ENCODE results near the gene RSAD1. TPM values are rescaled to one million over a fixed set of nuclear protein-coding genes. Genes with fewer than 3 reads are reported as not detected.
A peak's percentile ranks its signal among the peaks of the same experiment; 100 is the strongest.

RSAD1 gene
- 17.4 TPM for polyA plus RNA-seq (2013, experiment 1 of 2)
- 19.1 TPM for polyA plus RNA-seq (2013, experiment 2 of 2)

- Histone ChIP-seq H3K9me3 (ENCODE audit: insufficient read depth, low read depth, low read length) (no peaks in the 10 kb centered on the region), H3K27ac (ENCODE audit: low read depth, low read length) (peak within 1 kb of the TSS; percentile 8; the same call in 1 of the 2 replicates), H3K4me3 (ENCODE audit: low read length) (peak within 1 kb of the TSS; percentile 90), H3K27me3 (ENCODE audit: insufficient read depth, low read length) (peaks cover 23% of the 10 kb centered on the region; the same call in 1 of the 2 replicates), H3K9ac (ENCODE audit: low read depth, low read length) (peak within 1 kb of the TSS; percentile 64), H3K36me3 (ENCODE audit: insufficient read depth, low read length) (peaks cover 9% of the 10 kb centered on the region), H3K4me1 (ENCODE audit: insufficient read depth, low read length) (no peaks in the 10 kb centered on the region)
- 5% methylated on average over 75 of the region's 75 CpGs for WGBS
Observed at GRCh38 chr17:50478391-50479381, at the start of gene RSAD1. TSS of gene RSAD1 (plus strand) at chr17:50478860. CDS start at chr17:50478885, 25 bp downstream.

- WGBS, result 95% methylated on average over 3 of the region's 4 CpGs
Observed at GRCh38 chr17:50429793-50430192, 48.9 kb upstream of the RSAD1 start.

GRCh38 chr17:50430821-50431618, 47.6 kb upstream of the RSAD1 start:
- Histone ChIP-seq H3K9me3 (ENCODE audit: insufficient read depth, low read depth, low read length) (no peaks in the 10 kb centered on the region), H3K36me3 (ENCODE audit: insufficient read depth, low read length) (no peaks in the 10 kb centered on the region), H3K27ac (ENCODE audit: low read depth, low read length) (no peak overlapping the region), H3K4me1 (ENCODE audit: insufficient read depth, low read length) (peaks cover 9% of the 10 kb centered on the region; the same call in 1 of the 2 replicates), H3K4me3 (ENCODE audit: low read length) (no peak overlapping the region), H3K9ac (ENCODE audit: low read depth, low read length) (no peak overlapping the region), H3K27me3 (ENCODE audit: insufficient read depth, low read length) (no peaks in the 10 kb centered on the region)
- 76% methylated on average over 3 of the region's 4 CpGs for WGBS

More at GRCh38 chr17:50429793-50430192, 48.9 kb upstream of the RSAD1 start:
- Histone ChIP-seq H3K9me3 (ENCODE audit: insufficient read depth, low read depth, low read length) (no peaks in the 10 kb centered on the region), H3K4me3 (ENCODE audit: low read length) (no peak overlapping the region), H3K9ac (ENCODE audit: low read depth, low read length) (no peak overlapping the region), H3K36me3 (ENCODE audit: insufficient read depth, low read length) (no peaks in the 10 kb centered on the region), H3K27me3 (ENCODE audit: insufficient read depth, low read length) (peaks cover 10% of the 10 kb centered on the region), H3K4me1 (ENCODE audit: insufficient read depth, low read length) (peaks cover 11% of the 10 kb centered on the region; the same call in 1 of the 2 replicates), H3K27ac (ENCODE audit: low read depth, low read length) (no peak overlapping the region)

- Histone ChIP-seq H3K9ac (ENCODE audit: low read depth, low read length) (no peak overlapping the region), H3K9me3 (ENCODE audit: insufficient read depth, low read depth, low read length) (no peaks in the 10 kb centered on the region), H3K27ac (ENCODE audit: low read depth, low read length) (no peak overlapping the region), H3K4me3 (ENCODE audit: low read length) (no peak overlapping the region), H3K27me3 (ENCODE audit: insufficient read depth, low read length) (no peaks in the 10 kb centered on the region), H3K36me3 (ENCODE audit: insufficient read depth, low read length) (no peaks in the 10 kb centered on the region), H3K4me1 (ENCODE audit: insufficient read depth, low read length) (peaks cover under 1% of the 10 kb centered on the region; the same call in 1 of the 2 replicates)
- WGBS, result 76% methylated on average over 4 of the region's 4 CpGs
Observed at GRCh38 chr17:50432125-50432762, 46.4 kb upstream of the RSAD1 start.

GRCh38 chr17:50437409-50437808, 41.3 kb upstream of the RSAD1 start:
- 94% methylated on average over 4 of the region's 4 CpGs for WGBS
- no peaks in the 10 kb centered on the region for H3K4me1 ChIP-seq (ENCODE audit: insufficient read depth, low read length)
- no peaks in the 10 kb centered on the region for H3K9me3 ChIP-seq (ENCODE audit: insufficient read depth, low read depth, low read length)

GRCh38 chr17:50439008-50439407, 39.7 kb upstream of the RSAD1 start:
- no peaks in the 10 kb centered on the region for H3K9me3 ChIP-seq (ENCODE audit: insufficient read depth, low read depth, low read length)
- H3K9ac ChIP-seq (ENCODE audit: low read depth, low read length), result no peak overlapping the region
- no peak overlapping the region for H3K4me3 ChIP-seq (ENCODE audit: low read length)
- no peak overlapping the region for H3K27ac ChIP-seq (ENCODE audit: low read depth, low read length)
- no peaks in the 10 kb centered on the region for H3K36me3 ChIP-seq (ENCODE audit: insufficient read depth, low read length)
- H3K27me3 ChIP-seq (ENCODE audit: insufficient read depth, low read length), result no peaks in the 10 kb centered on the region
- 100% methylated on average over 2 of the region's 4 CpGs for WGBS
- peaks cover 6% of the 10 kb centered on the region for H3K4me1 ChIP-seq (ENCODE audit: insufficient read depth, low read length)

More at GRCh38 chr17:50437409-50437808, 41.3 kb upstream of the RSAD1 start:
- Histone ChIP-seq H3K27ac (ENCODE audit: low read depth, low read length) (no peak overlapping the region), H3K9ac (ENCODE audit: low read depth, low read length) (no peak overlapping the region), H3K36me3 (ENCODE audit: insufficient read depth, low read length) (no peaks in the 10 kb centered on the region), H3K27me3 (ENCODE audit: insufficient read depth, low read length) (no peaks in the 10 kb centered on the region), H3K4me3 (ENCODE audit: low read length) (no peak overlapping the region)

GRCh38 chr17:50440172-50440837, 38.4 kb upstream of the RSAD1 start:
- H3K9ac ChIP-seq (ENCODE audit: low read depth, low read length), result no peak overlapping the region
- 86% methylated on average over 4 of the region's 4 CpGs for WGBS
- no peak overlapping the region for H3K4me3 ChIP-seq (ENCODE audit: low read length)
- no peaks in the 10 kb centered on the region for H3K27me3 ChIP-seq (ENCODE audit: insufficient read depth, low read length)
- no peak overlapping the region for H3K27ac ChIP-seq (ENCODE audit: low read depth, low read length)
- H3K4me1 ChIP-seq (ENCODE audit: insufficient read depth, low read length), result peaks cover 6% of the 10 kb centered on the region
- H3K36me3 ChIP-seq (ENCODE audit: insufficient read depth, low read length), result no peaks in the 10 kb centered on the region
- H3K9me3 ChIP-seq (ENCODE audit: insufficient read depth, low read depth, low read length), result no peaks in the 10 kb centered on the region

GRCh38 chr17:50440838-50441829, 37.5 kb upstream of the RSAD1 start:
- no peak overlapping the region for H3K27ac ChIP-seq (ENCODE audit: low read depth, low read length)
- 92% methylated on average over 10 of the region's 10 CpGs for WGBS
- H3K36me3 ChIP-seq (ENCODE audit: insufficient read depth, low read length), result no peaks in the 10 kb centered on the region
- H3K4me1 ChIP-seq (ENCODE audit: insufficient read depth, low read length), result peaks cover 6% of the 10 kb centered on the region
- no peak overlapping the region for H3K4me3 ChIP-seq (ENCODE audit: low read length)
- no peaks in the 10 kb centered on the region for H3K9me3 ChIP-seq (ENCODE audit: insufficient read depth, low read depth, low read length)
- H3K9ac ChIP-seq (ENCODE audit: low read depth, low read length), result no peak overlapping the region
- H3K27me3 ChIP-seq (ENCODE audit: insufficient read depth, low read length), result no peaks in the 10 kb centered on the region

GRCh38 chr17:50443505-50443974, 35.1 kb upstream of the RSAD1 start:
- H3K4me1 ChIP-seq (ENCODE audit: insufficient read depth, low read length), result peaks cover 6% of the 10 kb centered on the region
- H3K36me3 ChIP-seq (ENCODE audit: insufficient read depth, low read length), result no peaks in the 10 kb centered on the region
- no peak overlapping the region for H3K9ac ChIP-seq (ENCODE audit: low read depth, low read length)
- H3K9me3 ChIP-seq (ENCODE audit: insufficient read depth, low read depth, low read length), result no peaks in the 10 kb centered on the region
- H3K27me3 ChIP-seq (ENCODE audit: insufficient read depth, low read length), result no peaks in the 10 kb centered on the region
- no peak overlapping the region for H3K4me3 ChIP-seq (ENCODE audit: low read length)
- 79% methylated on average over 2 of the region's 3 CpGs for WGBS
- no peak overlapping the region for H3K27ac ChIP-seq (ENCODE audit: low read depth, low read length)

Data from HUES64 (cell line).